ENCODE data around the gene USP14.
A peak's percentile ranks its signal among the peaks of the same experiment; 100 is the strongest.

Gene USP14

GRCh38 chr18:160831-161570, 2.6 kb downstream of the USP14 start:
- DNase-seq = no peak

GRCh38 chr18:172361-172760, 14.0 kb downstream of the USP14 start:
- DNase-seq = peak in 1 of 3 experiments; percentile 42

GRCh38 chr18:179499-179898, 21.1 kb downstream of the USP14 start:
- DNase-seq = no peak

- DNase-seq = no peak
Observed at GRCh38 chr18:181711-182110, 23.4 kb downstream of the USP14 start.

- peak in 2 of 3 experiments; percentile 49 to 53 for DNase-seq
Observed at GRCh38 chr18:183769-184168, 25.4 kb downstream of the USP14 start.

GRCh38 chr18:189254-189653, 30.9 kb downstream of the USP14 start:
- DNase-seq = no peak

- DNase-seq = no peak
Observed at GRCh38 chr18:191725-192124, 33.4 kb downstream of the USP14 start.

GRCh38 chr18:192801-193200, 34.4 kb downstream of the USP14 start:
- DNase-seq = no peak

GRCh38 chr18:195651-196050, 37.3 kb downstream of the USP14 start:
- DNase-seq = no peak

GRCh38 chr18:199214-199613, 40.9 kb downstream of the USP14 start:
- no peak for DNase-seq

- peak in 1 of 3 experiments; percentile 69 for DNase-seq
Observed at GRCh38 chr18:199768-200167, 41.4 kb downstream of the USP14 start.

GRCh38 chr18:210075-210474, 51.7 kb downstream of the USP14 start:
- no peak for DNase-seq

GRCh38 chr18:210733-211132, 52.4 kb downstream of the USP14 start:
- no peak for DNase-seq

GRCh38 chr18:211582-211981, 53.2 kb downstream of the USP14 start:
- no peak for DNase-seq

GRCh38 chr18:212780-213179, 54.4 kb downstream of the USP14 start:
- no peak for DNase-seq

- peak in 1 of 3 experiments; percentile 17 for DNase-seq
Observed at GRCh38 chr18:213505-213904, 55.1 kb downstream of the USP14 start.

- DNase-seq = no peak
Observed at GRCh38 chr18:213966-214365, 55.6 kb downstream of the USP14 start.

- DNase-seq = no peak
Observed at GRCh38 chr18:215448-216010, 57.2 kb downstream of the USP14 start.

- DNase-seq = no peak
Observed at GRCh38 chr18:217532-218336, 59.4 kb downstream of the USP14 start.

- DNase-seq = no peak
Observed at GRCh38 chr18:220708-221107, 62.4 kb downstream of the USP14 start.

GRCh38 chr18:225745-226144, 67.4 kb downstream of the USP14 start:
- no peak for DNase-seq

GRCh38 chr18:227374-227773, 69.0 kb downstream of the USP14 start:
- DNase-seq = no peak

- no peak for DNase-seq
Observed at GRCh38 chr18:227902-228301, 69.5 kb downstream of the USP14 start.

GRCh38 chr18:228586-228985, 70.2 kb downstream of the USP14 start:
- no peak for DNase-seq

Measured in NCI-H1417 (cell line).